OCI-LY7 (cell line): ENCODE measurements around the gene SLC6A18.

ENCODE experiments used
- CTCF ChIP-seq: fragments of 200-600 bp; sonication (generic); conservative IDR thresholded peaks from 2 replicates; pipeline ENCODE4 v1.5.1; 2014; ENCODE audit warnings: mild to moderate bottlenecking, antibody characterized with exemption, low read length, moderate library complexity, mixed read lengths
- EZH2phosphoT487 ChIP-seq: fragments of 200-600 bp; sonication (generic); IDR thresholded peaks from 2 replicates; pipeline ENCODE4 v1.6.1; 2018; ENCODE audit warnings: low read depth, borderline replicate concordance, mild to moderate bottlenecking, mixed run types, antibody characterized with exemption, low read length, moderate library complexity, mixed read lengths

GRCh38 chr5:1215320-1216096 is 9.7 kb upstream of the SLC6A18 start:
- TF ChIP-seq CTCF (no peak), EZH2phosphoT487 (no peak)
